Measurements from ENCODE around the gene ZFYVE16.
A peak's percentile ranks its signal among the peaks of the same experiment; 100 is the strongest.

Gene ZFYVE16

GRCh38 chr5:80403782-80404181, 4.1 kb upstream of the ZFYVE16 start:
- Histone ChIP-seq H3K4me3 (ENCODE audit: severe bottlenecking) (no peak overlapping the region), H3K4me1 (ENCODE audit: insufficient read depth, poor library complexity, severe bottlenecking) (peaks cover 11% of the 10 kb centered on the region), H3K27ac (ENCODE audit: poor library complexity, severe bottlenecking) (no peak overlapping the region), H3K36me3 (ENCODE audit: low read depth) (no peaks in the 10 kb centered on the region), H3K27me3 (ENCODE audit: insufficient read depth, poor library complexity, severe bottlenecking) (no peaks in the 10 kb centered on the region), H3K9me3 (ENCODE audit: severe bottlenecking) (no peaks in the 10 kb centered on the region)
- TF ChIP-seq CTCF (IDR thresholded peaks at IDR 0.05; ENCODE audit: poor library complexity, severe bottlenecking): no peak
- DNase-seq (ENCODE audit: low spot score) (no peak), ATAC-seq (ENCODE audit: low read depth) (no peak)

- no peak for DNase-seq (ENCODE audit: low spot score)
- H3K27me3 ChIP-seq (ENCODE audit: insufficient read depth, poor library complexity, severe bottlenecking): no peaks in the 10 kb centered on the region
- peak overlapping the region; percentile 64 for H3K27ac ChIP-seq (ENCODE audit: poor library complexity, severe bottlenecking)
- ATAC-seq (ENCODE audit: low read depth): peak; percentile 71
- peaks cover 14% of the 10 kb centered on the region for H3K4me1 ChIP-seq (ENCODE audit: insufficient read depth, poor library complexity, severe bottlenecking)
- no peaks in the 10 kb centered on the region for H3K9me3 ChIP-seq (ENCODE audit: severe bottlenecking)
- TF ChIP-seq CTCF (IDR thresholded peaks at IDR 0.05; ENCODE audit: poor library complexity, severe bottlenecking): no peak
- H3K4me3 ChIP-seq (ENCODE audit: severe bottlenecking): peak overlapping the region; percentile 88
- H3K36me3 ChIP-seq (ENCODE audit: low read depth): peaks cover 10% of the 10 kb centered on the region
These were observed 707 bp upstream of the ZFYVE16 start for GRCh38 chr5:80406980-80407734.

- H3K36me3 ChIP-seq (ENCODE audit: low read depth): peaks cover 18% of the 10 kb centered on the region
- H3K27me3 ChIP-seq (ENCODE audit: insufficient read depth, poor library complexity, severe bottlenecking): no peaks in the 10 kb centered on the region
- TF ChIP-seq CTCF (IDR thresholded peaks at IDR 0.05; ENCODE audit: poor library complexity, severe bottlenecking): peak; percentile 13
- ATAC-seq (ENCODE audit: low read depth): peak; percentile 72
- H3K4me3 ChIP-seq (ENCODE audit: severe bottlenecking): peak overlapping the region; percentile 88
- H3K27ac ChIP-seq (ENCODE audit: poor library complexity, severe bottlenecking): peak overlapping the region; percentile 64
- peaks cover 14% of the 10 kb centered on the region for H3K4me1 ChIP-seq (ENCODE audit: insufficient read depth, poor library complexity, severe bottlenecking)
- H3K9me3 ChIP-seq (ENCODE audit: severe bottlenecking): no peaks in the 10 kb centered on the region
- peak; percentile 72 for DNase-seq (ENCODE audit: low spot score)
These were observed 861 bp downstream of the ZFYVE16 start for GRCh38 chr5:80408484-80409366.

- H3K36me3 ChIP-seq (ENCODE audit: low read depth): peaks cover 22% of the 10 kb centered on the region
- H3K27me3 ChIP-seq (ENCODE audit: insufficient read depth, poor library complexity, severe bottlenecking): no peaks in the 10 kb centered on the region
- H3K9me3 ChIP-seq (ENCODE audit: severe bottlenecking): no peaks in the 10 kb centered on the region
- TF ChIP-seq CTCF (IDR thresholded peaks at IDR 0.05; ENCODE audit: poor library complexity, severe bottlenecking): no peak
- H3K27ac ChIP-seq (ENCODE audit: poor library complexity, severe bottlenecking): no peak overlapping the region
- ATAC-seq (ENCODE audit: low read depth) (no peak), DNase-seq (ENCODE audit: low spot score) (no peak)
- peaks cover 14% of the 10 kb centered on the region for H3K4me1 ChIP-seq (ENCODE audit: insufficient read depth, poor library complexity, severe bottlenecking)
- H3K4me3 ChIP-seq (ENCODE audit: severe bottlenecking): peak overlapping the region; percentile 88
These were observed 1.6 kb downstream of the ZFYVE16 start for GRCh38 chr5:80409367-80409966.

Data from RWPE2 (cell line).